HepG2 (cell line): ENCODE results near the gene SMLR1. TPM values are rescaled to one million over a fixed set of nuclear protein-coding genes. Genes with fewer than 3 reads are reported as not detected.

ENCODE experiments used
- ARID5B ChIP-seq: IDR thresholded peaks from 2 replicates; pipeline ENCODE4 v1.4.0; 2020; ENCODE audit warnings: mild to moderate bottlenecking, missing genetic modification reagents
- CREB1 ChIP-seq, 2 experiments: fragments of 450-650 bp in 1 of 2; IDR thresholded peaks; 2 replicates each; pipeline ENCODE4 v1.6.1; 2016 to 2017; ENCODE audit warnings: control low read depth in 1 of 2, mild to moderate bottlenecking in 1 of 2, missing compliant biosample characterization in 1 of 2, missing genetic modification characterization in 1 of 2
- DMAP1 ChIP-seq: IDR thresholded peaks from 2 replicates; pipeline ENCODE4 v1.6.1; 2016
- DPF2 ChIP-seq: sonication (generic); formaldehyde crosslinking; IDR thresholded peaks from 2 replicates; pipeline ENCODE4 v1.4.0; 2020; ENCODE audit warnings: mild to moderate bottlenecking, low read depth, missing genetic modification reagents, borderline replicate concordance
- IKZF5 ChIP-seq: IDR thresholded peaks from 2 replicates; pipeline ENCODE4 v1.6.1; 2018; ENCODE audit warnings: missing genetic modification reagents, mild to moderate bottlenecking, missing compliant biosample characterization
- RCOR2 ChIP-seq: IDR thresholded peaks from 2 replicates; pipeline ENCODE4 v1.6.1; 2016; ENCODE audit warnings: missing biosample characterization, missing genetic modification reagents
- TBX3 ChIP-seq: fragments of 450-650 bp; IDR thresholded peaks from 2 replicates; pipeline ENCODE4 v1.6.1; 2017; ENCODE audit warnings: antibody characterized with exemption, mild to moderate bottlenecking, inconsistent platforms, borderline replicate concordance
- THAP11 ChIP-seq: IDR thresholded peaks from 2 replicates; pipeline ENCODE4 v1.6.1; 2016; ENCODE audit warnings: missing biosample characterization, missing genetic modification reagents
- ZKSCAN5 ChIP-seq: sonication (generic); formaldehyde crosslinking; IDR thresholded peaks from 2 replicates; pipeline ENCODE4 v1.5.1; 2020; ENCODE audit warnings: mild to moderate bottlenecking, missing genetic modification reagents
- ZNF33A ChIP-seq: sonication (generic); formaldehyde crosslinking; IDR thresholded peaks from 2 replicates; pipeline ENCODE4 v1.5.1; 2020; ENCODE audit warnings: missing genetic modification reagents, mild to moderate bottlenecking, moderate library complexity, borderline replicate concordance
- ZNF552 ChIP-seq: sonication (generic); formaldehyde crosslinking; IDR thresholded peaks from 2 replicates; pipeline ENCODE4 v1.9.0; 2022; ENCODE audit warnings: missing genetic modification reagents, mild to moderate bottlenecking, borderline replicate concordance
- ZNF569 ChIP-seq: sonication (generic); formaldehyde crosslinking; IDR thresholded peaks from 2 replicates; pipeline ENCODE4 v1.5.0; 2020; ENCODE audit warnings: mild to moderate bottlenecking, missing genetic modification reagents, moderate library complexity, borderline replicate concordance
- polyA plus RNA-seq, 8 experiments: library from polyadenylated mRNA; depleted of rRNA in 3 of 8; stranded (reverse) in 7 of 8; unstranded in 1 of 8; fragments of >200 nt; fragmentation: Illumina TruSeq in 4 of 8; extraction: Trizol in 4 of 8; gene quantifications; 2 replicates each; pipeline versions ENCODE4 v1.2.1 to v1.2.3, GENCODE V29; 2011 to 2016; ENCODE audit warnings: low read depth in 4 of 8, missing spikeins in 1 of 8, mixed read lengths in 1 of 8; ENCODE audit not compliant: insufficient read depth in 1 of 8
- total RNA-seq, 5 experiments: library from RNA; depleted of rRNA; stranded (reverse); fragments of >200 nt; fragmentation: Illumina TruSeq; extraction: Trizol; gene quantifications; 2 replicates each; pipeline ENCODE4 v1.2.3, GENCODE V29; 2016; ENCODE audit warnings: low read depth in 1 of 5
- TF ChIP-seq, protein P1 (sequence below): sonication (generic); formaldehyde crosslinking; IDR thresholded peaks from 2 replicates; pipeline ENCODE4 v1.4.0; 2020; ENCODE audit warnings: missing genetic modification reagents, mild to moderate bottlenecking, borderline replicate concordance
- TF ChIP-seq, protein P2 (sequence below): sonication (generic); formaldehyde crosslinking; IDR thresholded peaks from 2 replicates; pipeline ENCODE4 v1.4.0; 2020; ENCODE audit warnings: mild to moderate bottlenecking, missing genetic modification reagents, borderline replicate concordance
- TF ChIP-seq, protein P3 (sequence below): sonication (generic); formaldehyde crosslinking; IDR thresholded peaks from 2 replicates; pipeline ENCODE4 v1.4.0; 2020; ENCODE audit warnings: missing genetic modification reagents

SMLR1 gene
- total and polyA plus RNA-seq, 2 of the 13 experiments (the other 11 are each of a cell fraction or from before 2014, with no cell fraction given): 41.8 to 104 TPM

GRCh38 chr6:130853555-130854183, 26.5 kb downstream of the SMLR1 start (continued):
- TF ChIP-seq, protein P1, sequence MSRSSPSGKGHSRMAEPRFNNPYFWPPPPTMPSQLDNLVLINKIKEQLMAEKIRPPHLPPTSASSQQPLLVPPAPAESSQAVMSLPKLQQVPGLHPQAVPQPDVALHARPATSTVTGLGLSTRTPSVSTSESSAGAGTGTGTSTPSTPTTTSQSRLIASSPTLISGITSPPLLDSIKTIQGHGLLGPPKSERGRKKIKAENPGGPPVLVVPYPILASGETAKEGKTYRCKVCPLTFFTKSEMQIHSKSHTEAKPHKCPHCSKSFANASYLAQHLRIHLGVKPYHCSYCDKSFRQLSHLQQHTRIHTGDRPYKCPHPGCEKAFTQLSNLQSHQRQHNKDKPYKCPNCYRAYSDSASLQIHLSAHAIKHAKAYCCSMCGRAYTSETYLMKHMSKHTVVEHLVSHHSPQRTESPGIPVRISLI (CRISPR knock-in tag): no peak
- TF ChIP-seq, protein P2, sequence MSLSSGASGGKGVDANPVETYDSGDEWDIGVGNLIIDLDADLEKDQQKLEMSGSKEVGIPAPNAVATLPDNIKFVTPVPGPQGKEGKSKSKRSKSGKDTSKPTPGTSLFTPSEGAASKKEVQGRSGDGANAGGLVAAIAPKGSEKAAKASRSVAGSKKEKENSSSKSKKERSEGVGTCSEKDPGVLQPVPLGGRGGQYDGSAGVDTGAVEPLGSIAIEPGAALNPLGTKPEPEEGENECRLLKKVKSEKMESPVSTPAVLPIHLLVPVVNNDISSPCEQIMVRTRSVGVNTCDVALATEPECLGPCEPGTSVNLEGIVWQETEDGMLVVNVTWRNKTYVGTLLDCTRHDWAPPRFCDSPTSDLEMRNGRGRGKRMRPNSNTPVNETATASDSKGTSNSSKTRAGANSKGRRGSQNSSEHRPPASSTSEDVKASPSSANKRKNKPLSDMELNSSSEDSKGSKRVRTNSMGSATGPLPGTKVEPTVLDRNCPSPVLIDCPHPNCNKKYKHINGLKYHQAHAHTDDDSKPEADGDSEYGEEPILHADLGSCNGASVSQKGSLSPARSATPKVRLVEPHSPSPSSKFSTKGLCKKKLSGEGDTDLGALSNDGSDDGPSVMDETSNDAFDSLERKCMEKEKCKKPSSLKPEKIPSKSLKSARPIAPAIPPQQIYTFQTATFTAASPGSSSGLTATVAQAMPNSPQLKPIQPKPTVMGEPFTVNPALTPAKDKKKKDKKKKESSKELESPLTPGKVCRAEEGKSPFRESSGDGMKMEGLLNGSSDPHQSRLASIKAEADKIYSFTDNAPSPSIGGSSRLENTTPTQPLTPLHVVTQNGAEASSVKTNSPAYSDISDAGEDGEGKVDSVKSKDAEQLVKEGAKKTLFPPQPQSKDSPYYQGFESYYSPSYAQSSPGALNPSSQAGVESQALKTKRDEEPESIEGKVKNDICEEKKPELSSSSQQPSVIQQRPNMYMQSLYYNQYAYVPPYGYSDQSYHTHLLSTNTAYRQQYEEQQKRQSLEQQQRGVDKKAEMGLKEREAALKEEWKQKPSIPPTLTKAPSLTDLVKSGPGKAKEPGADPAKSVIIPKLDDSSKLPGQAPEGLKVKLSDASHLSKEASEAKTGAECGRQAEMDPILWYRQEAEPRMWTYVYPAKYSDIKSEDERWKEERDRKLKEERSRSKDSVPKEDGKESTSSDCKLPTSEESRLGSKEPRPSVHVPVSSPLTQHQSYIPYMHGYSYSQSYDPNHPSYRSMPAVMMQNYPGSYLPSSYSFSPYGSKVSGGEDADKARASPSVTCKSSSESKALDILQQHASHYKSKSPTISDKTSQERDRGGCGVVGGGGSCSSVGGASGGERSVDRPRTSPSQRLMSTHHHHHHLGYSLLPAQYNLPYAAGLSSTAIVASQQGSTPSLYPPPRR (CRISPR knock-in tag): peak; percentile 88
- TF ChIP-seq ZNF569 (CRISPR knock-in tag): peak; percentile 46; the same call in 1 of the 2 replicates
- TF ChIP-seq IKZF5 (CRISPR knock-in tag): no peak; the same call in 1 of the 2 replicates
- peak; percentile 88 for TF ChIP-seq ARID5B (CRISPR knock-in tag)
- TF ChIP-seq ZNF33A (CRISPR knock-in tag): no peak
- peak; percentile 77 for TF ChIP-seq DMAP1 (CRISPR knock-in tag)
- peak; percentile 74; the same call in 1 of the 2 replicates for TF ChIP-seq RCOR2
- TF ChIP-seq CREB1 (IDR thresholded peaks at IDR 0.05): no peak
- peak; percentile 46; the same call in 1 of the 2 replicates for TF ChIP-seq CREB1 (CRISPR knock-in tag; IDR thresholded peaks at IDR 0.05)
- no peak for TF ChIP-seq TBX3
- peak; percentile 46; the same call in 1 of the 2 replicates for TF ChIP-seq DPF2 (CRISPR knock-in tag)
- TF ChIP-seq, protein P3, sequence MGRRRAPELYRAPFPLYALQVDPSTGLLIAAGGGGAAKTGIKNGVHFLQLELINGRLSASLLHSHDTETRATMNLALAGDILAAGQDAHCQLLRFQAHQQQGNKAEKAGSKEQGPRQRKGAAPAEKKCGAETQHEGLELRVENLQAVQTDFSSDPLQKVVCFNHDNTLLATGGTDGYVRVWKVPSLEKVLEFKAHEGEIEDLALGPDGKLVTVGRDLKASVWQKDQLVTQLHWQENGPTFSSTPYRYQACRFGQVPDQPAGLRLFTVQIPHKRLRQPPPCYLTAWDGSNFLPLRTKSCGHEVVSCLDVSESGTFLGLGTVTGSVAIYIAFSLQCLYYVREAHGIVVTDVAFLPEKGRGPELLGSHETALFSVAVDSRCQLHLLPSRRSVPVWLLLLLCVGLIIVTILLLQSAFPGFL: no peak
- TF ChIP-seq ZKSCAN5 (CRISPR knock-in tag): 0 out of 2 replicates have a peak, but pooled peaks have one; percentile 28
- no peak for TF ChIP-seq ZNF552 (CRISPR knock-in tag)
- TF ChIP-seq THAP11 (CRISPR knock-in tag): peak; percentile 51
